Measurements from ENCODE around the gene SKI.

- TF ChIP-seq, protein P1, sequence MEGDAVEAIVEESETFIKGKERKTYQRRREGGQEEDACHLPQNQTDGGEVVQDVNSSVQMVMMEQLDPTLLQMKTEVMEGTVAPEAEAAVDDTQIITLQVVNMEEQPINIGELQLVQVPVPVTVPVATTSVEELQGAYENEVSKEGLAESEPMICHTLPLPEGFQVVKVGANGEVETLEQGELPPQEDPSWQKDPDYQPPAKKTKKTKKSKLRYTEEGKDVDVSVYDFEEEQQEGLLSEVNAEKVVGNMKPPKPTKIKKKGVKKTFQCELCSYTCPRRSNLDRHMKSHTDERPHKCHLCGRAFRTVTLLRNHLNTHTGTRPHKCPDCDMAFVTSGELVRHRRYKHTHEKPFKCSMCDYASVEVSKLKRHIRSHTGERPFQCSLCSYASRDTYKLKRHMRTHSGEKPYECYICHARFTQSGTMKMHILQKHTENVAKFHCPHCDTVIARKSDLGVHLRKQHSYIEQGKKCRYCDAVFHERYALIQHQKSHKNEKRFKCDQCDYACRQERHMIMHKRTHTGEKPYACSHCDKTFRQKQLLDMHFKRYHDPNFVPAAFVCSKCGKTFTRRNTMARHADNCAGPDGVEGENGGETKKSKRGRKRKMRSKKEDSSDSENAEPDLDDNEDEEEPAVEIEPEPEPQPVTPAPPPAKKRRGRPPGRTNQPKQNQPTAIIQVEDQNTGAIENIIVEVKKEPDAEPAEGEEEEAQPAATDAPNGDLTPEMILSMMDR (IDR thresholded peaks at IDR 0.05; ENCODE audit: poor library complexity) = no peak
- TF ChIP-seq EZH2phosphoT487 (IDR thresholded peaks at IDR 0.05; ENCODE audit: low read depth, severe bottlenecking, unreplicated experiment) = no peak
- TF ChIP-seq EZH2 (IDR thresholded peaks at IDR 0.05; ENCODE audit: borderline replicate concordance) = no peak
Observed at GRCh38 chr1:2206813-2207487, 21.2 kb upstream of the SKI start.
